HG03060 (cell line): ENCODE data around the gene LAMP5.

ENCODE experiments used
- ATAC-seq: cut with Tn5 transposase; IDR thresholded peaks from one replicate; pipeline ENCODE4 v1.9.1; 2021; ENCODE audit warnings: low read depth, moderate number of reproducible peaks; ENCODE audit not compliant: unreplicated experiment

LAMP5 gene

DNA sequence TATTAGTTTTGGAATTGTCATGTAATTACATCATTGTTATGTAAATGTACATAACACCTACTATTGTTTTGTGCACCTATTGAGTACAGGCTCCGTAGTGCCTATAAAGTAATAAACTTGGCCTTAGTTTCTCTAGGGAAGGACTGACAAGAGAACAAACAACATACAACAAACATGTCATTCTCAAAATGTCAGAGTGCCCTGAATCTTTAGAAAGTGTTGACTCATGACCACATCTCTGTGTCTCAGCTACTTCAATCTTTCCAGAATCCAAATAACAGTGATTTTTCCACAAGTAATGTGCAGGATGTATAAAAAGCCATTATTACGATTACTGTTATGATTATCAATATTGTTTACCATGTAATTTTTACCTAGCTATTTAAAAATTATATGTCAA, 17.2 kb downstream of the LAMP5 start:
- ATAC-seq, result no peak

DNA sequence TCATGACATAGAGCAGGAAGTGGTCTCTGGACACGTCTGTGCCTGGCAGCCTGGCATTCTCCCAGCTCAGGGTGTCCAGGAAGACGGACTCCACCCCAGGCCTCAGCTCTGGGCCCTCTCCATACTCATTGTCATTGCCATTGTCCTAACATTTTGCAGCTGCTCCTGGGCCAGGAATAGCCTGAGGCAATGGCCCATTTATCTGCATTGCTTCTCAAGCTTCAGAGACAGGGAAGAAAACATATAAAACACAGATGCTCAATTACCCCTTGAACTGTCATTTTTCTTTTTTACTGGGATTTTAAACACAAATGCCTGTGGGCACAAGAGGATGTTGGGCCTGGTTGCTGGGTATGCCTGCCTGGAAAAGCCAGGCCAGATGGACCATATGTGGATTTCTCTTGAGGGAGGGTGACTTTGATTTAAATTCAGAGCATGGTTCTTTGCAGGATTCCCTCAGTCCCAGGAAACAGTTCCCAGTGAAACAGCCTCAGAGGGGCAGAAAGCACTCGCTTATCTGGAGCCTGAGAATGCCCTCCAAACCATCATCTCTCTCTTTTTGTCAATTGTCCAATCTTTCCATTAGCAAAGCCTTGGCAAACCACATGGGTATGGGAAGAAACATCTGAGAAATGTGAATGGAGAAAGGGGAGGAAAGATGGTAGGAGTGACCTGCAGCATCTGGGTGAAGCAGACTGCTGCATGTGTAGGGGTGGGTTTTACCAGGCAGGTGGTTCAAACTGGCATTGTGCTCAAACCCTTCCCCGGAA, 17.9 kb downstream of the LAMP5 start:
- ATAC-seq, result no peak

DNA sequence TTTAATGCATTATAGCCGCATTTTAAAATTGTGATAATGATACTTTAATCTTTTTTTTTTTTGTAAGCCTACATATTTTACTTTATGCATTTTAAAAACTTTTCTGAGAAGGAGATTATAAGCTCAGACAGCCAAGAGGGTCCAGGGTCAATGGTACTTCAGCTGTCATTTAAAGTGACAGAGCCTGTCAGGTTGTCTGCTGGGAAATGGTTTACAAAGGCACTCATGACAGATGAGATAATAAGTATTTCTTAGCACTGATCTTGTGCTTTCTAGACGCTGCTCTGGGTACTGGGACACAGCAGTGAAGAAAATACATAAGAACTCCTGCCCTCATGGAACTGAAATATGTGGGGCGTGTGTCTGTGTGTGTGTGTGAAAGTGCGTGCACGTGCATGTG, 19.6 kb downstream of the LAMP5 start:
- ATAC-seq, result no peak

DNA sequence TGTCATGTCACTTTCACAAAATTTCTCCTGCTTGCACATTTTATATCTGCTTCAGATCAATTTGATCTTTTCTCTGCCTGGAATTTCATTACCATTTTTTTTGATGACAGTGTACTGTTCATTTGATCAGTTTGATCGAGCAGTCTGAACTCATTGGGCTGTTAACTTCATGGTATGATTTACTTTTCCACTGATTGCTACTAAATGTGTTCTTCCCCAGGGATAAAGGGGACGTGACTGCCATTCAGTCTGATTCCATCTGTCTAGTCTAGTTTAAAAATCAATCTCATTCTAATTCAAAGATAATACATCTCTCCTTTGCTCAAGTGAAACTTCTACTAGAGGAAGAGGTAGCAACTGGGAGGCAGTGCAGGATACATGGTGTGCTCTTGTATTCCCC, 21.1 kb downstream of the LAMP5 start:
- no peak for ATAC-seq

DNA sequence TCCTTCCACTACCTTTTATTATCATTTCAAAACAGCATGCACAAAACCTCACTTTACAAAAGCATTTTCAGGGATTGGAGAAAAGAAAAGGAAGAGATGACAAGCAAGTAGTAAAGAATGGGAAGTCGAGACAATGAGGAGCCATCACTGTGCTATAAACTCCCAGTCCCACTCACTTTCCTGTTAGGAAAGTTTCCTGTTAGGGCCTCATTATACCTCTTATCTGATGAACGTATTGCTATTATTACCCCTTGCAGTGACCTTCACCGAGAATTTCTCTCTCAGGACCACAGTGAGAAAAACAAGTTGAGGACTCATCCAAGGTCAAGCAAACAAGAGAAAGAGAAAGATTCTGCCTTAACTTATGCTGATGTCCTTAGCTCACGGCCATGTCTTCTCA, 28.8 kb downstream of the LAMP5 start:
- no peak for ATAC-seq

DNA sequence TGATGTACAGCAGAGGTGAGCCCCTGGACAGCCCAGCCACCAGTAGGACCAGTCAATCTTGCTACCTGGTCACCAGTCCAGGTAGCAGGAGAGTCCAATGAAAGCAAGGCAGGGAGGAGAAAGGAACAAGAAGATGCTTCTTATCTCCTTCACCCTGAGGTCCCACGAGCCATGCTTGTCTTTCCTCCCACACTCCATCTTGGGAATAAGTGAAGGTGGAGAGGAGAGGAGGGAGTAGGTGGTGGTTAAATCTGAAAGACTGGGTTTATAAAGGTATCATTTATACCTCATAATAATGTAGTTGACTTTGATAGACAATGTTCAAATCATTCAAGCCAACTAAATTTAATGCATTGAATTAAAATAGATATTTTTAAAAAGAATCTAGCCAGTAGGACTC, 35.9 kb downstream of the LAMP5 start:
- no peak for ATAC-seq

DNA sequence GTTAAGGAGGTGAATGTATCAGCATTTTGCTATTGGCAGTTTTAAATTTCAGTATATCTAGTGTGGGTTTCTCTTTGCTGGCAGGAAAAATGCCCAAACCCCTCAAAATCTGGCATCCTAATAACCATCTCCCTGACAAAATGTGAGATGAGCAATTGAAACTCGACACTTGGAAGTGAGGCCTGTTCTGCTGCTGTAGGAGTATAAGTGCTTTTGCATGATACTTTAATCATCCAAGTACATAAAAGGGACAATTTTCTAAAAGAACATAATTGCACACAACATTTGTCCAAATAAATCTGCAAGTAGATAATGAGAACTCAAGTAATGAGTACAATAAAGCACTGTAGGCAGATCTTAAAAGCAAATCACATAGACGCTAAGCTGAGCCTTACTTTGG, 36.5 kb downstream of the LAMP5 start:
- ATAC-seq, result no peak

DNA sequence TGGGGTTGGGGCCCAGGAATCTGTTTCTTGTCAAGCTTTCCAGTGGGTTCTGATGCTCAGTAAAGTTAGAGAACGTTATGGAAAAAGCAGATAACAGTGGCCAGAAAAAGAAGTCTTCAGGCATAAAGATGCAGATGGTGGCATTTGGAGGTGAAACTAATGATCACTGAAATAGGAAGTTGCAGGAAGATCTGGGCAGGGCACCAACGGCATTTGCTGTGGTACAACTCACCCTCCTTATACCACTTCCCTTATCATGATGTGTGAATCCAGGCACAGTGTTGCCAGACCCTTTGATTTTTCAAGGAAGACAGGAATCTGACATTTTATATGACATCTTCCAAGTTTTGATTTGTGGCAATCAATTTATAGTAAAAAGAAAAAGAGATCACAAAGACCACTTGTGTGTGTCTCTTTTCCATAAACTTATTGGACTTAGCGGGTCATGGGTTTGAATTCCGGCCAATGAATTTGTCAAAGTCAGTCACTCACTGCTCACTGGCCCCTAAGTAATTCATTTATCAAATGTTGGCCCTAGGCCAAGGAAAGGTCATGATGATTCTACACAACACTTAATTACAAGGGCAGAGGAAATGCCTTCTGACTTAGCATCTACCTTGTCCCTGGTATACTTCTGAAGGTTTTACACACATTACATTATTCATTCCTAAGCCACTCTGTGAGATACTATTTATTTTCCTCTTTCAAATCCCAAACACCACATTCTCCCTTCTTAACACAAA, 37.6 kb downstream of the LAMP5 start:
- no peak for ATAC-seq

DNA sequence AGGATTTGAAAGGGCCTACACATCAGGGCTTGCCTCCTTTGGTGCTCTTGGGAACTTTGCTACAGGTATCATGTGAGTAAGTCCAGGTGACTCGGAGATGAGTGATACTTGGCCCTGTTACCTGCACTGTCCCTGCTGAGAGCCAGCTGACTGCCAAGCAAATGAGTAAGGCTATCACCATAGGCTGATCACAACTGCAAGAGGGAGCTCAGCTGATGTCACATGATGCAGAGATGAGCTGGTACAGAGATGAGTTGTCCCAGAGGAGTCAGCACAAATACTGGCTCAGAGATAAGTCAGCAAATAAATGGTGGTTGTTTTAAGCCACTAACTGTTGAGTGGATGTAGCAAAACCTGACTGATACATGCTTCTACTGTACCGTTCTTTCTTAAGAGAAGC, 41.4 kb downstream of the LAMP5 start:
- ATAC-seq, result no peak

DNA sequence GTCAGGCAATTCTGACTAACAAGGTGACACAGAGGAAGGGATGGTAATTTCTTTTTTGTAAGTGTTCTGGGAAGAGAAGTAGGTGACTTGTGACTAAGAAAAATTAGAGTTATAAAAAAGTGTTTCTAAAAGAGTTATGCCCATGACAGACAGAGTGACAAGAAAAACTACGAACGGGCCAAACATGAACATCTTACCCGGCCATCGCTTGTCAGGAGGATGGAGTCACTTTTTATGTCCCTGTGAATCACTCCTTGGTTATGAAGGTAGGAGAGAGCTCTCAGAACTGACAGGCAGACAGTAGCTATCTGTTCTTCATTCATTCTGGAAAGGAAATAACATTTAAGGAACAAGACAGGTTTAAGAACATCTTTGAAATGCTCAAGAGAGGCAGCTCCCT, 43.0 kb downstream of the LAMP5 start:
- ATAC-seq, result no peak

DNA sequence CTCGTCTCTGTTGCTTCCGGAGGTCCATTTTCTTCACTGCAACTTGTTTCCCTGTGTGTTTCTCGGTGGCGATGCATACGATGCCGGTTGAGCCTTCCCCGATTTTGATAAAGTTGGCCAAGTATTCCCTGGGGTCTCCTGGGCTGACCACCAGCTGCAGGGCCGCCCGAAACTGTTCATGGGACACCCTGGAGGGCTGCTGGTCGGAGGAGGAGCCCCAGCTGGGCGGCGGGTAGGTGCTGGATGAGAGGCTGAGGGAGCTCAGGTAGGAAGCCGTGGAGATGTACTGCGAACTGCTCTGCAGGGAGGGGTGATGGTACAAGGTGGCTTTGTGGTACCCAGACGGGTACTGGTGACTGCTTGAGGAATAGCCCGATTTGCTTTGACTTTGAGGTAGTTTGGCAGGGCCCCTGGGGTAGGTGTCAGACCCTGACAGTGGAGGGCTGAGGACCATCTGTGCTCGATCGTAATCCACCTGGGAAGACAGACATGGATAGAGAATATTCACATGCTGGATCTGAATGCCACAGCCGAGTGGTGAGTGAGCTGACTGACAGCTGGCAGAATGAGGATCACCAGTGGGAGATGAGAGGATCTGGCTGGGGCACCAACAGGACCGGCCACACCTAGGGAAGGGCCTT, 51.6 kb downstream of the LAMP5 start:
- ATAC-seq, result no peak

DNA sequence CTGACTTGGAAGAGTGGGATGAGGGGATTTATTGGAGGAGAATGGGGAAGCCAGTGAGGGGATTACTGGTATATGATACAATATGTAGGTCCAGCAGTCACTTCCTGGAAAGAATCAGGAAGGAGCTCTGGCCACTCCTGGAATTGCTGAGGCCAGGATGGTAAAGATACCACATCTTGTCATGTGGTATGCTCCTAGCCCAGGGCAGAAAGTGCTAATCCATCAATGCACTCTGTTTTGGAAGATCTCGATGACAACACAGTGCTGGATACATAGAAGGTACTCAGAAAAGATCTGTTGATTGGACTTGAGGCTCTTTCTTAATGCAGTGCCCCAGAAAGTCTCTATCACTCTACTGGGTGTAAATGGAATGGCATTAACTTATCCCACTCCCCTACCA, 52.6 kb downstream of the LAMP5 start:
- no peak for ATAC-seq

DNA sequence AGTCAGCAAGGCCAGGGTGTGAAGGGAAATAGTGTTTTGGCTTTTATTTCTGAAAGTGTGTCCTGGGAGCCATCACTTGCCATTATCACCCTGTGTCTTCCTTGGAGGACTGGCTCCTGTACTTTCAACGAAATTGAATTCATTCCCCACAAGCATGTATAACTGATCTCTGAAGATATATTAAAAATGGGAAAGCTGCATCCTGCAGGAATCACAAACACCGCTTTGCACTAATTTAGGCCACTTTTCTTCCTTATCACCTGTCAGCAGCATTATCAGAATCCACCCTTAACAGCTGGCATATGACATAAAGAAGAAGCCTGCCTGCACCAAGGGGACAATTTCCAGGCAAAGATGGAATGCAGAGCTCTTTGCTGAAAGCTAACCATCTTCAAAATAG, 56.2 kb downstream of the LAMP5 start:
- no peak for ATAC-seq

DNA sequence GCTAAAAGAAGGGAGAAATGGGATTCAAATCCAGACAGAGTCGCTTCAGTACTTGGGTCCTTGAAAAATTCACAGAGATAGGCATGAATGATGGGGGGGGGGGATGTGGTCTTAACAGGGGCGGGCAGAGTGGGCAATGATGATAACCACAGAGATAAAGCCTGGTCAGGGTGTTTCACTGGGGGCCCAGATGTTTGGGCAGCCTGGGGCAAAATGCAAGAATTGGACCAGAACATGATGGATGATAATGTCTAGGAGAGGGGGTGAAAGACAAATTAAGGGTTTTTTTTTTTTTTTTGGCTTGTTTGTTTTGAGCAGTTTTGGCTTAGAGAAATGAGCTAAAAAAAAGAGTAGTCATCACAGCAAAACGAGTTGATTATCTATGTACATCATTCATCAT, 57.4 kb downstream of the LAMP5 start:
- ATAC-seq, result no peak

DNA sequence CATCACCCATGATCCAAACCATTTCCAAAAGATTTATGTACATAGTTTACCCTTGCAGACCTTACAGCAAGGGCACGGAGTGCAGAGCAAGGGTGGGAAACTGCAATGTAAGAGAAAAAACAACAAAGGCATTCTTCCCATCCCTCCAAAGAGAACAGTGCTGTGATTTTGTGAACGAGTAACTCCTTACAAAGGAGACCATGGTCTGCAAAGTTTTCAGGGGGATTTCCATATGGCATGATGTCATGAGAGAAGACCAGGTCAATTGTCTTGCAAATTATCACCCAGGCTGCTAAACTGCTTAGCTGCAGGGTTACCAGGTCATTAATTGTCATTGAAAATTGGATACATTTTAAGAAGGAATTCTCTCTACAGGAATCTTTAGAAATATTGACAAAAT, 58.3 kb downstream of the LAMP5 start:
- ATAC-seq, result no peak

DNA sequence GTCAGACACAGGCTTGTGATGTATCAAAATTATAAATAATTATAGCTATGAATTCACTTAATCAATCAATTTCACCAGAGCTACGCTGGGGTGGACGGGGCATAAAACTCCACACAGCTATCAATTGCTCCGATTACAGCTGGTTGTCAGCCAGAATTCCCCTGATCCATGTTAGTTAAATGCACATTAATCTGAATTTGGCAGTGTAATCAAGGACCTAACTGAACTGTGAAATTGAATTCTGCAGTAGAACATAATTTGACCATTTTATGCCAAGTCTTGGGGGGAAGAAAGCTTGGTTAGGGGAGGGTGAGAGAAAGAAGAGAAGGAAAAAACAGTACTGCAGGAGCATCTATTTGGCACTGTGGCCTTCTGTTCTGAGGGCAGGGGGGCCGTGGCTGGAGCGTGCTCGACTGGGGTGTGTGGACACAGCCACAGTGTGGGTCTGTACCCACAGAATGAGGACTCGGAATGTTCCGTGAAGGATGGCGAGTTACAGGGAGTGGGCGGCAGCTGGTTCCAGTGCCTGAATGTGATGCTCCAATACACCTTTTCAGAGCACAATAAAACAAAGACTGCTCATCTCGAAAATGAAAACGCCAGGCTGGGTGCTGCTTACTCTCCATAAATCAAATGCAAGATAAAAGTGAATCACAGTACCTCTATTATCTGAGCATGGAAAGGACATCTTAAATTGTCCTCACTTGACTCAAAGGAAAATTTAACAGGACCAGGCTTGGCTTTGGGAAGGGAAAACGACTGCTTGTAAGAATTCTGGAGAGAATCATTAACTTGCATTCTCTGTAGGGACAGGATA, 59.2 kb downstream of the LAMP5 start:
- no peak for ATAC-seq

DNA sequence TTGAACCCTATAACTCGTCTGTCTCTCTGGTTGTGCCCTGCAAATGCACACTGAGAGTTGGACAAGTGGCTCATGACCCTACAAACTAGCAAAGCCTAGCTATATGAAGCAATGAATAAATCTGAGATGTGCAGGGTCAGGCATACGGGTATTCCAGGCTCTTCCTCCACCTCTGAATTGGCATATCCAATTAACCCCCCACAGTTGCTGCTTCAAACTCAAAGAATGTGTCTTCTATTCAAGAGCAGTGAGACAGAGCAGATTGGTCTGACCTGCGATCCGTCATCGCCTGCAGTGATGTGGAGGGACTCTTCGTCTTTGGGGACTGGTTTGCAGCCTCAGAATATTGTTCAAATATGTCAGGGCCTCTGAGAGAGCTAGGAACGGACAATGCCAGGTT, 59.8 kb downstream of the LAMP5 start:
- ATAC-seq, result no peak

DNA sequence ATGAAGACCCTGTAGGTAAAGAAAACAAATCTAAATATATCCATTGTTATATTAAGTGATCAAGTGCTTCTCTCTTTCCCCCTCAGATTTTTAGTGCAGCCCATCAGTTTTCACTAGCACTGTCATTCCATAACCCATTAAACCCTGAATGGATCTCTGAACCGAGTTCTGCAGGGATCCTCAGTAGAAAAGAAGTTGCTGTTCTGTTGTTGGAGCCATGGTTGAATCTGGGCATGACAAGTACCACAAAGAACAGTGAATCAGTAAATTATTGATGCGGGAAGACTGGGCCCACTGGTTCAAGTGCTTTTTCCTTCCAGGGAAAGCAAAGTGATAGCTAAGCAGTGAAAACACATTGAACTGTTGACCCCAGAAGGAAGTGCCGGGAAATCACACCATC, 60.4 kb downstream of the LAMP5 start:
- no peak for ATAC-seq

DNA sequence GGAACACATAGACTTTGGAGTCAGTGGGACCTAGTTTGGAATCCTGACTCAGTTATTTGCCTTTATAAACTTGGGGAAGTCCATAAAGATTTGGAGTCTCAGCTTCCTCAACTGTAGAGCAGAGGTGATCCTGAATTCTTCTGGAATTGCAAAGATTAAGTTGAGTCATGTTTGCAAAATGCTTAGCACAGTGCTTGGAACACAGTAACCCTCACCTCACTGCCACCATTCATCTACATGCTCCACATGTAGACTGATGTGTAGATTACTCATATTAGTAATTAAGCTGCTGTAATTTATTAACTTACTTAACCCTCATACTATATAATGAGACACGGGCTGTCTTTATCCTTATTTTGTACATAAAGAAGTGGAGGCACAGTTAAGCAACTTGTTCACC, 61.4 kb downstream of the LAMP5 start:
- no peak for ATAC-seq

DNA sequence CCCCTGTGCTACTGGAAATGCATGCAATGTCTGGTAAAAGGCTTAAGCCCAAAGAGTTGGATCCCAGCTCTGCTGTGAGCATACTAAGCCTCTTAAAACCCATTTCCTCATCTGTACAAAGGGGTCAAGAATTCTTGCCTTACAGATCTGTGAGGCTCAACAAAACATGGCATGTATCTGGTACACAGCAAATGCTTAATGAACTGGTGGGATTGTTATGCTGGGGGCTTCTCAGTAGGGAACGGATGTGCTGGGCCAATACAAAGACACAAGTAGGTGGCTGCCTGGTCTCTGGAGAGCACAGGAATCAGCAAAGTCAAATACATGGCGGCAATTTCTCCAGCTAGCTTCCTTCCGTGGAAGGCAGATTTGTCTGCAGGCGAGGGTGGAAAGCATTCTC, 62.3 kb downstream of the LAMP5 start:
- no peak for ATAC-seq

DNA sequence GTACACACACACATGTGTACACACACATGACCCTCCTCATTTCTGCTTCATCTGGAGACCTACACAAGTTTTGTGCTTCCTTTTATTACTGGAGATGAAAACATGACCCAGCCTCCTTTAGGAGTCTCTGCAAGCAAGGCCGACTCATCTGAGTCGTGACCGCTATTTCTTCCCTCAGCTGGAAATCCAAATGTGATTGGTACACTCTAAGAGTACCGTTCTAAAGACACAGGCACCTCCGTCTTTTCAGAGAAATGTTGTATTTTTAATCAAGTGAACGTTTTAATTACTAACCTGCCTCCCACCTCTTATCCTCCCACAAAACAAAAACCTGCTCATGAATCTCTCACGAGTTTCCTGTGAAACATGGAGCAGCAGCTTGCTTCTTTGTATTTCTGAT, 63.0 kb downstream of the LAMP5 start:
- ATAC-seq, result no peak
